NCI-H1092 (cell line): Measurements from ENCODE around the gene USH2A.
A peak's percentile ranks its signal among the peaks of the same experiment; 100 is the strongest.

ENCODE experiments used
- DNase-seq: peaks from one replicate; lab custom pipeline; 2025; lab: John Stamatoyannopoulos, UW

The USH2A gene

GRCh38 chr1:215963621-215964020, 459.6 kb downstream of the USH2A start:
- DNase-seq, result no peak

- DNase-seq, result no peak
These were observed 460.2 kb downstream of the USH2A start for GRCh38 chr1:215963040-215963439.

DNA sequence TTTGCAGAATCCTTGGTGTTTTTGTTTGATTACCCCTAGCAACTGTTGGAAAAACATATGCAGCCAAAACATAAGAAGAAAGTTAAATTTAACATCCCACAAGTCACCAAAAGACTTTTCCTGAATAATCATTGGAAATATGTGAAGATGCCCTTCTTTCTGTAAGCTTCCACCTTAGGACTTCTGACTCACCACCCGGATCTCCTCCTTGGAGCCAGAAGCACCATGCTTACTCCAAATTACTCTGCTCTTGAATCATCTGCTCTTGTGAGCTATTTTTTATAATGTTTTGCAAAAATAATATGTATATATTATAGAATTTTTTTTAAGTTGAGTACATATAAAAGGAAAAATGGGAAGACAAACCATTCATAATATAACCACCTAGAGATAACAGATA, 464.4 kb downstream of the USH2A start:
- no peak for DNase-seq

DNA sequence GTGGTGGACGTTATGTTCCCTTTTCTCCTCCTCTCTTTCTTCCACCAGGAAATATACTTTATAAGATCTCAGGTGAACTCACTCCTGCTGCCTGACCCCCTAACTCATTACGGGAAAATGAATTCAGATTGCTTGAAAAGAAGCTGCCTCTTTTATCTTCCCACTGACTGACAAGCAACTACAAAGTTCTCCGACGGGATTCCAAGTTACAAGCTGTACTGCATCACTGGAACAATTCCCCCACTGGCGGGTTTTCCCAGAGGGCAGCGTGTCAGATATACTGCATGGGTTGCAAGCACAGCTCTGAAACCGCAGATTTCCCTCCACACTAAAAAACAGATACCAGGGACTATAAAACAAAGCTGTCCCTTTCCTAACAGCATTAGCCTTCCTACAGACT, 465.6 kb downstream of the USH2A start:
- DNase-seq, result no peak

GRCh38 chr1:215932558-215932957, 490.7 kb downstream of the USH2A start:
- DNase-seq, result no peak

GRCh38 chr1:215926670-215927069, 496.6 kb downstream of the USH2A start:
- no peak for DNase-seq

GRCh38 chr1:215923129-215923824, 500.0 kb downstream of the USH2A start:
- DNase-seq, result no peak

DNA sequence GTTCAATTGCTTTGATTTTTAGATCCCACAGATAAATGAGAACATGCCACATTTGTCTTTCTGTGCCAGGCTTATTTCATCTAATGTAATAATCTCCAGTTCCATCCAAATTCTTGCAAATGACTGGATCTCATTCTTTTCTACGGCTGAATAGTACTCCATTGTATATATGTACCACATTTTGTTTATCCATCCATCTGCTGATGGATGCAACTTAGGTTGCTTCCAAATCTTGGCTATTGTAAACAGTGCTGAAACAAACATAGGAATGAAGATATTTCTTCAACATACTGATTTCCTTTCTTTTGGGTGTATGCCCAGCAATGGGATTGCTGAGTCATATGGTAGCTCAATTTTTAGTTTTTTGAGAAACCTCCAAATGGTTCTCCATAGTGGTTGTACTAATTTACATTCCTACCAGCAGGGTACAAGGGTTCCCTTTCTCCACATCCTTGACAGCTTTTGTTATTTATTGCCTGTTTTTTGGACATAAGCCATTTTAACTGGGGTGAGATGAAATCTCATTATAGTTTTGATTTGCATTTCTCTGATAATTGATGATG, 511.8 kb downstream of the USH2A start:
- no peak for DNase-seq

DNA sequence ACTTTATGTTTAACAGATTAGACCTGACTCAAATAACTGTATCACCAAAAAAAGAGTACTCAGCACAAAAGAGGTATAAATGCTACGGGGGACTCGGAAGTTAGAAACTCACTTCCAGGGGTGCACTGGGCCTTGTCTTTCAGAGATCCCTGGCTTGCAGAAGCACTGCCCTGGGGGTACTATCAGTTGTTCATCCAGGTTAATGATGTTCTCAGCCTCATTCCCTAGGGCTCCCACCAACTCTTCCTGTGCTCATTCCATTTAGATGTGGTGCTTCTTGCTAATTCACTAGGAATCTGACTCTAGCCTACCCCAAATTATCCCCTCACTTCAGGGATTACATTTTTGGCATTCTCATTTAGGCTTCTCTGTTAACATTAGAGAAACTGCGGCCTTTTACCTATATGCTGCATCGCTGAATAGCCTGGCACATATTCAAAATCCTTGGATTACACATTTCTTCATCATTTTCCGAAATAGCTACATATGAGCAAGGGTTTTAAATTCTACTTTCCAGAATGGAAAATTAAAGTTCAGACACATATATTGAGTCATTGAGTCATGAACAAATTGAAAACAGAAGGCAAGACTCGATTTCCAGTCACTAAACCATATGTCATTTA, 517.6 kb downstream of the USH2A start:
- DNase-seq, result no peak

GRCh38 chr1:215900684-215901083, 522.6 kb downstream of the USH2A start:
- DNase-seq, result no peak

GRCh38 chr1:215899901-215900300, 523.3 kb downstream of the USH2A start:
- peak; percentile 10 for DNase-seq

- no peak for DNase-seq
These were observed 527.4 kb downstream of the USH2A start for GRCh38 chr1:215895893-215896292.

GRCh38 chr1:215895276-215895675, 528.0 kb downstream of the USH2A start:
- DNase-seq, result no peak

GRCh38 chr1:215894617-215895016, 528.6 kb downstream of the USH2A start:
- no peak for DNase-seq

DNA sequence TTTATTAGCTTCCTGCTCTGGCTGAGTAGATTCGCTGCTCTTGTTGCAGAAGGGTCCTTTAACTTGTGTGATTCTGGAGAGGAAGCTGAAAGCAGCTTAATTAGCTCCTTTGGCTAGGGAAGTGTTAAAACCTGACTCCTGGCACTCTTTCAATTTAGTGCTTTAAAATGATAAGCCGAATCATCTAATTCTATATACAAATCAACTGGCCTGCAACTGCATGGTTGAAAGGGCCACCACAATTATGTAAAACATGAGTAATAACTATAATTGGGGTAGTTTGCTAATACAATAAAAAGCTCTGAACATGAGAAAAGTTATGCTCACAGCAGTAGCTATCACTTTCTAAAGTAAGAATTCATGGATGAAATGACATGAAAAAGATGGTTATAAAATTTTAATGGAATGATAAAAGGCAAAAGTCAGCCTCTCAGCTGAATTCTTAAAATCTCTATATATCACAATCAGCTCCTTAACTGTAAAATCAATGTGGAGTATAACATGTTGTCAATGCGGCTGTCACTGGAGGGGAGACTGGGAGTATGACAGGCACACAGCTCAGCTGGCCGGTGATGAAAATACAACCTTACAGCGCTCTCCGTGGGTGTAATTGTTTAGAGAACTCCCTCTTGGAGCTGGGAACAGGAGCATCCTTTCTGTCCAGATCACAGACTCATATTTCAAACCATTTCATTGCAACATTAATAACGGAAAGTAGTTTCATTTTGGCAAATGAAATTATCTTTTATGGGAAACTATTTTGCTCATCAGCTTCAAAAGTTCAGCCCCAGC, 531.8 kb downstream of the USH2A start:
- no peak for DNase-seq

GRCh38 chr1:215890438-215890837, 532.8 kb downstream of the USH2A start:
- no peak for DNase-seq

DNA sequence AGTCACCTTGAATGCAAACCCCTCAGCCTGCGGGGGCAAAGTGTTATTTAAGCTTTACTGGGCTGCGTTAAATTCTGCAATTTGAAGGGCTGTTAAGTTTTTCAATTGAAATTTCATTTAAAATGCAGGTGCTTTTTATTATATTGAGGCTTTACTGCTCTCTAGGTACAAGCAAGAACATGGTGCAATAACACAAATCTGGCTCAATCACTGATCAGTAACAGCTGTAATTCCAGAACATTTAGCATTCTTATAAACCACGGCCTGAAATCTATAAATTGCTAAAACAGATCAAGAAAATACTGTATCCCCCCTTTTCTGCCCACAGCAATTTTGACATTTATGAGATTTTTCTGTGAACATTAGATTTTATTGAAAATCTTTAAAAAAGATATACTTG, 533.4 kb downstream of the USH2A start:
- DNase-seq, result no peak

GRCh38 chr1:215888159-215888558, 535.1 kb downstream of the USH2A start:
- DNase-seq, result no peak

DNA sequence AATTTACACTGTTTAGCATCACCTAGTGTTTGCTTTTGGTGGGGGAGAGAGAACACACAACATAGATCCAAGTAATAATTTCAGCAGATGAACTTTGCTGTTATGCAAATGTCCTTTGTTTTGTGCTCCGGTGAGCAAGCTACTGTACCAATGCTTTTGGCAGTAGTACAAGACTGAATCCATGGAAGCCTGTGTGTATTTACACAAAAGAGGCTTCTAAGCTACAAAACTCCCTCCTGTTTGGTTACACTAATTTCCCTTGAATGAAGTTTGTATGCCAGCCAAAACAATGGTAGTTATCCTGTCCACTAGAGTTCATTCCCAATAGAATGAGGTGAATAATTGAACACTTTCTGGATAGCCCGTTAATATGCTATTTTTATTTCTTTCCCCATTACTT, 535.6 kb downstream of the USH2A start:
- peak; percentile 80 for DNase-seq

GRCh38 chr1:215883004-215883403, 540.2 kb downstream of the USH2A start:
- DNase-seq, result no peak

DNA sequence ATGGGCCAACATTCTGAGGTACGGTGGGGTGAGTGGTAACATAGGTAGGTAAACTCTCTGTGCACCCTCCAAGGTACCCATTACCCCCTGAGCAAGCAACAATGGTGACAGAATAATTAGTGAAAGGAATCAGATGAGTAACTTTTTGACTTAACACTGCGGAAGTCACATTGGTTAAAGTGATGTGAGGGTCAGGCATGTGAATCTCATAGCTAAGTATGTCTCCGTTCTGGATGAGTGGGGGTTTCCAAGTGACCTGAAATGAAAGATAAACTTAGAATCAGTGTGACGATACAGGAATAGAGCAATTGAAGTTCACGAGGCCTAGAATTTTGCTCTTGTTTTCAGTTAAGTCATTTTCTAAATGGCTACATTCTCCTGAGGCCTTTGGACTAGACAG, 544.4 kb downstream of the USH2A start:
- no peak for DNase-seq

GRCh38 chr1:215878128-215878527, 545.1 kb downstream of the USH2A start:
- no peak for DNase-seq

DNA sequence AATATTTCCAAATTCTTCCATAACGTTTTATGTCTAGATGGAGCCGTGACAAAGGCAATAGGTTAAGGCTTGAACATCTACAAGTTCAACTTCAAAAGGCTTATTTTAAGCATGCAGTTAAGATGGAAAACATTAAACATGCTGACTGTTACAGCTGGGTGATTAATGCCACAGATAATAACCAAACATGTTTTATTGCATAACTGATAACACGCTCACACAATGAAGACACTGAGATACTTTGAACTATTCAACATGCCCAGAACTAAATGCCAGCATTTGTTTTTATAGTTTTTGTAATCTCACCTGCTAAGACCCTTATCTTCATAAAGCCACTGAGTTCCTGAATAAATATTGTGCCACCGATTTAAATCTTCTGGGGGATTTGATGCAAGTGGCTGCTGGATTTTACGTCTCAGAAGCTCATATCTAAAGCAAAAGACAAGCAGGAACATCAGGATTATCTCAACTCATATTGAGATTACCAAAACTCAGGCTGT, 545.7 kb downstream of the USH2A start:
- DNase-seq, result no peak
